HG02973 (cell line): Measurements from ENCODE around the gene NR2E3.

ENCODE experiments used
- ATAC-seq: cut with Tn5 transposase; IDR thresholded peaks from one replicate; pipeline ENCODE4 v1.9.1; 2021; ENCODE audit warnings: moderate library complexity; ENCODE audit not compliant: unreplicated experiment

The NR2E3 gene

DNA sequence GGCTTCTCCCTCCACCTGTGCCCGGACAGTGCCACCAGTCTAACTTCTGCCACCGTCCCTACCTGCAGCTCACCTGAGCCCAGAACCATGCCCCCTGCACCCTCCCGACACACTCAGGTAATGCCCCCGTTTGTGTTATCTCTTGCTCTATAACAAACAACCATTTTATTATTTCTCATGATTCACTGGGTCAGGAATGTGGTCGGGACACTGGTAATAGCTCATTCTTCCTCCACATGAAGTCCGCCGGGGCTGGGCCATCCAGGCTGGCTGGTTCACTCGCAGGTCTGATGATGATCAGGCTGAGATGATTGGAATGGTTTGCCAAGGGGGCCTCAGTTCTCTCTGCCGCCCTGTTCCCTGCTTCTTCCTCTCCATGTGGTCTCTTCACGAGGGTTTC lies 20.3 kb upstream of the NR2E3 start:
- ATAC-seq, result no peak

DNA sequence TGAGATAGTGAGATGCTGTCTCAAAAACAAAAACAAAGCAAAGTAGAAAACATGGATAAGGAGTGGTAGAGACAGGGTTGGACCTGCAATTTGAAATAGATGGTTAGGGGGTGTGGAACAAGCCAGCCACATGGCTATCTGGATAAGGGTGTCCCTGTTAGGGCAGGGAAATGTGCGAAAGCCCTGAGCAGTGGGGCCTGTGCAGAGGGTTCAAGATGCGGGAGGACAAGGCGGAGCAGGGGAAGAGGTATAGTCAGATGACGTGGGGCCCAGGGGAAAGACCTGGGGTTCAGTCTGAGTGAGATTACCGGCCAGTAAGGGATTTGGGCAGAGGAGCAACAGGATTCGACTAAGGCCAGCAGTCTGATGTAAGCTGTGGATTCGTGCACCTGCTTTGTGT lies 18.4 kb upstream of the NR2E3 start:
- ATAC-seq, result no peak

DNA sequence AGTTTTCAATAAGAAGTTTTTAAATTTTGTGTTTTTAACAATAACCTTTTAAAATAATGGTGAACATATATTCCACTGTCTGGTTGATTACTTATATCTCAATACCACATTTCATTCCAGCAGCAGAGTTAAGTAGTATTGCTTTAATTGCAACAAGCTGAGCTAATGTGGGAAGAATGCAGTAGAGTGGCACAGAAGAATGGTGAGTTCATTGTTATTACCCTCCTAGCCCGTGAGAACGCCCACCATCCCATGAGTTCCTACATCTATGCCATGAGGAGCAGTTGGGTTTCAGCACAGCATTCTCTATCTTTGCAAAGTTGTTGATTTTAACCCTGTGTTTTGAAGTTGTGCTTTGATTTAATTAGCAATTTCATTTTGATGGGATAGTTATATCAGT lies 17.8 kb upstream of the NR2E3 start:
- no peak for ATAC-seq

DNA sequence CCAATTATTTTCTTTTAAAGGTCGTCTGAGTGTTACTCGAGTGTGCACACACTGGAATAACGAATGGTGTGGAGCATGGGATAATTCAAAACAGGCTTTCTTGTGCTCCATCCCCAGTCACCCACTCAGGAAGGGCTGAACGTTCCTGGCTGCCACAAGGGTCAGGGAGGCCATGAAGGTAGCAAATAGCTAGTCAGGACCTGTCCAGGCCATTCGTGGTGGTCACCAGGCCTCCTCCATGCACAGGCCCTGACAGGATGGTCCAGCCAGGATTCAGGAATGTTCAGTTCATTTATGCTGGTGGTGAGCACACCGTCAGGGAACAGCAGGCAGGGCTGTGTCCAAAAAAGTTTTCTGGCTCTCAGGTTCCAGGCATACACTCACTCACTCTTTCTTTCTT lies 11.7 kb upstream of the NR2E3 start:
- ATAC-seq, result no peak

DNA sequence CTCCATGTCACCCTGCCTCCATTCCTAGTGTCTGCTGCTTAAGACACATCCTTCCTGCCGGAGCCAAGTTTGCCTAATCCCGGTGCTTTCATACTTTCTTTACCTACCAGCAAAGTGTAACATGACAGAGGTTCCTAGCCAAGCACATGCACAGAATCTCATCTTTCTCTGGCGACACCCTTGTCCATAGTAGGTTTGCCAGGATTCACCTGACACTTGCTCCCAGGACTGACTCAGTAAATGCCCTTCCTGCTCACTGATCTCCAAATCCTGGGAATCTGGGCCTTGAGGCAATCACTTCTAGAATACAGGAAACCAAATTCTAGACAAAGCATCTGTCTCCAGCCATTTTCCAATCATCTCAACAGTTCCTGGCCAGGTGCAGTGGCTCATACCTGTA lies 10.2 kb upstream of the NR2E3 start:
- no peak for ATAC-seq

DNA sequence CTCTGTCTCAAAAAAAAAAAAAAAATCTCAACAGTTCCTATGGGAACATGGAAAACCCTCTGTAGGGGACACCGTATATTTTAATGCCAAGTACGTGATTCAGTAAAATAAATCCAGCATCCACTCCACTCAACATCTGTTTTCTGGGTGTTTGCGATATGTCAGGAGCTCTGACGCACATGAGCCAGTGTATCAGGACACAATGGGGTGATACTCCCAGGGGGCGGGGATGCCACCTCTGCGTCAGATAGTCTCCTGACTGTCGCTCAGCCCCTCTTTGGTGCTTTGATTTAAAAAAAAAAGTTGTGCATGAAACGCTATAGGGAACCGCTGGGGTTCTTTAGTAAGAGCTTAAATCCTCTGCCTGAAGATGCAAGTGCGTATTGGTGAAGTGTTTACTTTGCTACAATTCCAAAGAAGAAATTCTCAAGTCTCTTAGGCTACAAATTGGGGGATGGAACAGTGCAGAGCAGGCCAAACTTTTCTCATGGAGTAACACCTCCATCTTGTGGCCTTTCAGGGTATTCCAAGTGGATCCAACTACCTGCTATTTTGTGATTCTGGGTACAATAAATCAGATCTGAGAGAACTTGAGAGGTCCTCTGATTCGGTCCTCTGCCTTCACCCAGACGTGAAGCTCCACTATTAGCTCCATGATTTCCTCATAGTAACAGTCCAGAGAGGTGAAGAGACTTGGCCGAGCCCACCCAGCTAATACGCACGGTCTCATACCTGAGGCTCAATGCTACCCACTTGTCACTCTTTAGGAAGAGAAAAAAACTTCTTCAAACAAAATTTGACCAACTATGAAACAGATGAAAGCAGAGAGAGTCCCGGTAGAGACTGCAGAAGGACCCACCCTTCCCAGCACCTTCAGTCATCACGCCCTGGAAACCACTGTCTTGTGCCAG lies 9.3 kb upstream of the NR2E3 start:
- no peak for ATAC-seq

DNA sequence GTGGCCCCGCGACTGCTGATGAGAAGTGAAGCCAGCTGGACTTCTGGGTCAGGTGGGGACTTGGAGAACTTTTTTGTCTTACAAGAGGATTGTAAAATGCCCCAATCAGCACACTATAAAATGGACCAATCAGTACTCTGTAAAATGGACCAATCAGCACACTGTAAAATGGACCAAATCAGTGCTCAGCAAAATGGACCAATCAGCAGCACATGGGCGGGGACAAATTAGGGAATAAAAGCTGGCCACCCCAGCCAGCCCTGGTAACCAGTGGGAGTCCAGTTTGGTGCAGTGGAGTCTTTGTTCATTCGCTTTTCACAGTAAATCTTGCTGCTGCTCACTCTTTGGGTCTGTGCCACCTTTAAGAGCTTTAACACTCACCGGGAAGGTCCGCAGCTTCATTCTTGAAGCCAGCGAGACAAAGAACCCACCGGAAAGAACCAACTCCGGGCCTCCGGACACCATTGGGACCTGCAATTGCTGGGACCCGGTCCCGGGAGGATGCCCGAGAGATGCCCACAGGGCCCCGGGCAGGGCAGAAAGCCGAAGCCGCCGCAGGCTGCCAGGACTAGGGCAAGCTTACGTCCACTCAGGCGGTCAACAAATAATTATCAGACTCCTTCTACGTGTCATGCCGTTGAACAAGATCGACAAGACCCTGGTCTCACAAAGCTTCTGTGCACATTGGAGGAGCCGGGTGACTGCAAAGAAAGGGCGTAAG lies 8.3 kb upstream of the NR2E3 start:
- ATAC-seq, result no peak

DNA sequence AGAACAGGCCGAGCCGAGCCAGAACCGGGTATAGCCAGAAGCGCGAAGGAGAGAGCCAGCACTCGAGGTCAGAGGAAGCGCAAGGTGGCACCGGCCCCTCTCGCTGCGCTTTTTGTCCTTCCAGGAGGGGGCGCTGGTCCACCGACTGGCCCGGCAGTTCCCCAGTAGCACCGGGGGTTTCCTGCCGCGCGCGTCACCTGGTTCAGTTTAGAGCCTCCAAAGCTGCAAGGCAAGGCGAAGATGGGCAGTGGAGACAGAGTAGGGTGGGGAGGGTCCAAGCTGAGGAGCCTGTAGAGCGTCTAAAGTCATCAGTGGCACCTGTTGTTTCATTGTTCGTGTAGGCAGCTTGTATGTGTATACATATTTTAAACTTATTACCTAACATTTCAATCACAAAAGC lies 7.6 kb upstream of the NR2E3 start:
- no peak for ATAC-seq

DNA sequence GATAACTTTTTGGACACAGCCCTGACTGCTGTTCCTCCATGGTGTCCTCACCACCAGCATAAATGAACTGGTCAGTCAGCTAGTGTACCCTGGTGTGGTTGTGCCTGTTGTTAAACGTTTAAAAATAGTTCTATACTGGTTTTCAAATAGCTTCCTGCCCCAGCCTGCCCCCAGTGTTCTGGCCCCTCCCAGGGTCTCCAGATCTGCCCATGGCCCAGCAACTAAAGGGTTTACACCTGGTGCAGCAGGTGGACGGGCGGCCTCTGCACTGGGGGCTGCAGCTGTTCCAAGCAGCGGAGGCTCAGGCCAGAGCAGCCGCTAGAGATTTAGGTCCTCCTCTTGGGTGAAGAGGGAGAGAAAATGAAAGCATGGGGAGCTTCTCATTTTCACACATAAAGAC lies 6.1 kb upstream of the NR2E3 start:
- ATAC-seq, result no peak

DNA sequence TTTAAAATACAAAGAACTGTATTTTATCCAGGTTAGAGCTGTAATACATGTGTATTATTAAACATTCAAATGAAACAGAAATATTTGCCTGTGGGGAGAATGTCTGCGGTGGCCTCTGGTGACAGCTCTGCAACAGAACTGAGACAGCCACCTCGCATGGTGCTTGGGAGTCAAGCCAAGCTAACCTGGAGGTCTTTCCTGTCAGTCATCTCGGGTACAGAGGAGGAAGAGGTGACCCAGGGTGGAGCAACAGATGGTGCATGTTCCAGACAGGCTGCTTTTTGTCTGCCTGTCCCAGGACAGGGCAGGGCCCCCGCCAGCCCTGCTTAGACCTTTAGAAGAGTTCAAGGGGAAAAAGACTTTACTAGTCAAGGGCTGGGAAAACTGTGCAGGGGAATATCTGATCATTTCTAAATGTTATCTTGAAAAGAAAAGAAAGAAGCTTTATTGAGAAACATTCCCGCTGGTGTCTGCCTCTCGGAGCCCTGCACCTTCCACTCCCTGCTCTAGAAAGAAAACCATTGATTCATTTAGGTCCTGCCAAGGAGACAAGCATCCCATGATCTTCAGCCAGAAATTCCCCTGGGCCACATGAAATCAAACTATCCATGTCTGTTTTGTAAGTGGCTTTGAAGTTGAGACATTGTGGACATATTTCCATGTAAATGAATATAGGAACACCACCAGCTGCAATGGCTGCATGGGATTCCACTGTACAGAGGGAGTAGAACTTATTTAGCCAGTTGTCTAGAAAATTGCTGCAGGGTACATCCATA lies 5.5 kb upstream of the NR2E3 start:
- ATAC-seq, result no peak

DNA sequence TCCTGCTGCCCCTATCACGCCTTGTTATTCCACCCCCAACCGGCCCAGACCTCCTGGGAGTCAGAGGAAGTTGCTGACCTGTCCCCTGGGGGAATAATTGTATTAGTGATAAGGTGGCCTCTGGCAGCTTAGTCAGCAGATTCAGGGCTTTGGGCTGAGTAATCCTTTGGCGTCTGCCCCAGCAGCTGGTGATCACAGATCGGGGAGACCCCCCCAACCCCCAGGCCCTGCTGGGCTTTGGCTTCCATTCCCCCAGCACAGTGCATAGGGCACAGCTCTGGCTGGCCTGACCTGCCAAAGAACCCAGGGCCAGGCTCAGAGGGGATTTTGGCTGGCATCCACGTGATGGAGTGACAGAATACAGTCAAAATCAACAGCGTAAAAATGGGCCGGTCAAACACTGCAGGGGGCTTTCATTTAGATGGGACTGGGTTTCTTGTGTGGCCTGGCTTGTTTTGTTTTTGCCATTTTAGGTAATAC lies 3.9 kb upstream of the NR2E3 start:
- ATAC-seq, result no peak

DNA sequence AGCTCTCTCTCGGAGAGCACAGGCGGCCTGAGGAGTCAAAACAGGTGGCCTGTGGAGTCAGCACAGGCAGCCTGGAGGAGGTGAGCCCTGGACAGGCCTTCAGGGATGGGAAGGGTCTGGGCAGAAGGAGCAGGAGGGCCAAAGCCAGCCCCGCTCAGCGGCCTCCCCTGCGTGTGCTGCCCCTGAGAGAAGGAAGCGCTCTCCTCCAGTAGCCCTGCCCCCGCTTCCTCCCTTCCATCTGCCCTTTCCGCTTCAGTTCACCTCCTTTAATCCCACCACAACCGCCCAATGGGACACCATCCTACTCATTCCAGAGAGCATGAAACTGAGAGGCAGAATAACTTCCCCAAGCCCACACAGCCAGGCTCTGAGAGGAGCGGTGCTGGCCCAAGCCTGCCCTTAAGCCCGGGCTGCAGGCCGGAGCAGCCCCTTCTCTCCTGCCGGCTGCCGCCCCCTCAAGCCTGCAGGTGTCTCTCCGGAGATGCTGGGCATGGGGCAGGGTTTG lies 3.2 kb upstream of the NR2E3 start:
- no peak for ATAC-seq

DNA sequence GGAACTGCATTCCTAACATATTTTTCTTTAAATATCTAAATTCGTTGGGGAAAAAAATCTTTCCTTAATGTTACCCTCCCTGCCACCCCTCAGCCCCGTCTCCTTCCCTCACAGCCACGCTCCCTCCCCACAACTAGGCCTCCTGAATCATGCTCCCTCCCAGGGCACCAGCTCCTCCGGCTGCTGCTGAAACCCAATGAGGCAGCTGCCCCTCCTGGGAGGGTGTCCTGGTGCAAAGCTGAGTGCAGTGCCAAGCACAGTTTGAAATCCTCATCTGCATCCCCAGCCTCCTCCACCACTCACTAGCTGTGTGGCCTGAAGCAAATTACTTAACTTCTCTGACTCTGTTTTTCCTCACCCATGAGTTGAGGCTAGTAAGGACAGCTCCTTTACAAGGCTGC lies 2.7 kb upstream of the NR2E3 start:
- ATAC-seq, result no peak

DNA sequence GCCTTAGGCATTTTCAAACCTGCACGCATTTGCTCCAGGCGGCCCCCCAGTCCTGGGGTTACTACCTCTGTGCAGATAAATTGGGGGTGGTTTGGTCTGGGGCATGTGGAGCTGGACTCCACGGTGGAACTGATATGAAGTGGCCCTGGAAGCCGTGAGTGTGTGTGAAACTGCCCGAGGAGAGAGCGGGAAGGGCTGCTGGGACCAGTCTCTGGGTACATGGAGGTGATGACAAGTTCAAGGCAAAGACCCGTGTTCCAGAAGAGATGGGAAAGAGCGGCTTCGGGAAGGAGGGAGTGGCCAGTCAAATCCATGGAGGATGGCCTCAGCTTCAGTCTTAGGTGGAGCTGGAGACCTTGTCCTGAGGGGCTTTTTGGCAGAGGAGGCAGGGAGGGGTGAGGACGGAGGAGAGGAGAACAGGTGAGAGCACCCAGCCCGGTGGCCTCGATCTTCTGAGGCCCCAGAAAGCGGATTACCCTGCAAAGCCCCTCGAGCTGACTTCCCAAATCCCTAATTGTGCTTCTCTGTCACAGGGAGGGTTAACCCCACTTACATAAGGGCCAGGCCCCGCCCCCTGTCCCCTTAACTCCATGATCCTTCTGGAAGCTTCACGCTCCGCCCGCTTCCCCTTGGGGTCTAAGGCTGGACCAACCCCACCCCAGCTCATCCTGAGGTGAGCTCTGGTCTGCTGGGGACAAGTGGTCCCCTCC lies 1.9 kb upstream of the NR2E3 start:
- no peak for ATAC-seq

DNA sequence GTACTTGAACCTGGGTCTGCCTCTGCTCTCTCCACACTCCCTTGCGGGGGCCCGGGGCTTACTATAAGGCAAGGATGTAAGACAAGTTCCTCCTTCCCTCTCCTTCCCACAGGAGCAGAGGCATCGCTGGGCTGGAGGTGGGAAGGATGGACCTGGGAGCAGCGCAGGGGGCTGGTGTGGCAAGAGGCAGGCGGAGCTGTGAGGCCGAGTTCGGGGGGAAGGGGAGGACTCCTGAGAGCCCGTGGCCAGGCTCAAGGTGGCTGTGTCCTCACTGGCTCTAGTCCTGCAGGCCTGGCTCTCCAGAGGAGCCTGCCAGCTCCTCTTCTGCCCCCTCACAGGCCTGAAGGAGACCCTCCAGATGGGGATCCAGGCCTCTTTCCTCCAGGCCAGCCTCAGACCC lies 1.0 kb upstream of the NR2E3 start:
- no peak for ATAC-seq

DNA sequence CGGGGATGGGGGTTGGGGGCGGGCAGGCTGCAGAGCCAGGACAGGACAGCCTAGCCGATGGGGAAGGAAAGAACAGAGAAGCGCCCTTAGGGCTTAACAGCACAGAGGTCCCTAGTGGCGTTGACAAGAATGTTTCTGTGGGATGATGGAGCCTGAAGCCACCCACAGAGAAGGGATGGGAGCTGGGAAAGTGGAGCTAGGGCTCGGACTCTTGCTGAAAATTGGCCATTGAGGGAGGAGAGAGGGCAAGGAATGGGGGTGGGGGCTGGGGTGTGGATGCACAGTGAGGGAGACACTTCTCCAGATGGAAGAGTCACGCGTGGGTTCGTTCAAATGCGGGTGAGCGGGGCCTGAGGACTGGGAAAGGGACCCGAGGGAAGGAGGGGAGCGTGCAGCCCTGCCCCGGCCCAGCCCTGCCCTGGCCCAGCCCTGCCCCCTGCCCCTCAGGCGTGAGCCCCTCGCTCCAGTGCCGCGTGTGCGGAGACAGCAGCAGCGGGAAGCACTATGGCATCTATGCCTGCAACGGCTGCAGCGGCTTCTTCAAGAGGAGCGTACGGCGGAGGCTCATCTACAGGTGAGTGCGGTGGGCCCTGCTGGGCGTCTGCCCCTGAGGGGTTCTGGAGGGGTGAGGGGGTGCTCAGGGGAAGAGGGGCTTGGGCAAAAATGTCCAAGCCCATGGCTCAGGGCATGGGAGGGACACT lies 832 bp downstream of the NR2E3 start:
- ATAC-seq, result no peak

DNA sequence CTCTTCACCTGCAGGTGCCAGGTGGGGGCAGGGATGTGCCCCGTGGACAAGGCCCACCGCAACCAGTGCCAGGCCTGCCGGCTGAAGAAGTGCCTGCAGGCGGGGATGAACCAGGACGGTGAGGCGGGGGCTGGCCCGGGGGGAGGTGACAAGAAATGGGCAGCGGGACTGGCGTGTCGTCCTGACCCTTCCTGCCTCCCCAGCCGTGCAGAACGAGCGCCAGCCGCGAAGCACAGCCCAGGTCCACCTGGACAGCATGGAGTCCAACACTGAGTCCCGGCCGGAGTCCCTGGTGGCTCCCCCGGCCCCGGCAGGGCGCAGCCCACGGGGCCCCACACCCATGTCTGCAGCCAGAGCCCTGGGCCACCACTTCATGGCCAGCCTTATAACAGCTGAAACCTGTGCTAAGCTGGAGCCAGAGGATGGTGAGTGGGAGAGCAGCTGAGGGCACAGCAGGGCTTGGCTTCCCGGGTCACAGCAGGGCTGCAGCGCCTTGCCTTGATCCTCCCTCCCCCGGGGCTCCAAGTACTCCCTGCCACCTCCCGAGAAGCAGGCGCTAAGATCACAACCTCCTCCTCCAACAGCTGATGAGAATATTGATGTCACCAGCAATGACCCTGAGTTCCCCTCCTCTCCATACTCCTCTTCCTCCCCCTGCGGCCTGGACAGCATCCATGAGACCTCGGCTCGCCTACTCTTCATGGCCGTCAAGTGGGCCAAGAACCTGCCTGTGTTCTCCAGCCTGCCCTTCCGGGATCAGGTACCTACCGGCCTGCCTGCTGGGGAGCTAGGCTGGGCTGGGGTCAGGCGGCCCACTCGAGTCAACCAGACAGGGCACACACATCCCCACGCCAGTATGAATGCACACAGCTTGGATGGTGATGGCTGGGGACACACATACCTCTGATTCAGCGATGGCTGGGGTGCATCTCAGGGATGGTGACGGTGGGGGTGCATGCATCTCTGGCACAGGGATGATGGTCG lies 1.7 kb downstream of the NR2E3 start:
- ATAC-seq, result no peak

DNA sequence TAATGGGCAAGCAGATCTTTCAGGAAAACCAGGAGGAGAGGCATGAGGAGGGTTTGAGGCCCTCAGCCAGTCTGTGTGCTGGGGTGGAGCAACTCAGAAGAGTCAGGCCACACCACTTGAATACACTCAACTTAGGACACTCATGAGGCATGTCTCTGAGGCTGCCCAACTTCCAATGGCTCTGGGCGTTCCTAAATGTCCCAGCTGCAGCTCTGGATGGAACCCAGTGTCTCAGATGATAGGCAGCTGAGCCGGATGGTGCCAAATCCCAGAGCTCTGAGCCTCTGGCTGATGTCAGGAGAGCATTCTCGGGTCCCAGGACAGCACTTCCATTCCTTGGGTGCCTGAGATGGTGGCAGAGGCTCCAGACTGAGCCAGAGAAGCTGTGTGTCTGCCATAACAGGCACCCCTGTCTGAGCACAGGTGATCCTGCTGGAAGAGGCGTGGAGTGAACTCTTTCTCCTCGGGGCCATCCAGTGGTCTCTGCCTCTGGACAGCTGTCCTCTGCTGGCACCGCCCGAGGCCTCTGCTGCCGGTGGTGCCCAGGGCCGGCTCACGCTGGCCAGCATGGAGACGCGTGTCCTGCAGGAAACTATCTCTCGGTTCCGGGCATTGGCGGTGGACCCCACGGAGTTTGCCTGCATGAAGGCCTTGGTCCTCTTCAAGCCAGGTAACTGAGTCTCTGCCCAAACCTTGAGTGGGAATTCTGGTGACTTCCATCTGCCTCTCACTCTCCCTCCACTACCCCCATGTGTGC lies 2.8 kb downstream of the NR2E3 start:
- ATAC-seq, result no peak
